ENCODE data around the gene FBRS. TPM values are rescaled to one million over a fixed set of nuclear protein-coding genes. Genes with fewer than 3 reads are reported as not detected.

FBRS gene
- total RNA-seq, 1 donor from 2014 or later: 75.0 TPM

DNA sequence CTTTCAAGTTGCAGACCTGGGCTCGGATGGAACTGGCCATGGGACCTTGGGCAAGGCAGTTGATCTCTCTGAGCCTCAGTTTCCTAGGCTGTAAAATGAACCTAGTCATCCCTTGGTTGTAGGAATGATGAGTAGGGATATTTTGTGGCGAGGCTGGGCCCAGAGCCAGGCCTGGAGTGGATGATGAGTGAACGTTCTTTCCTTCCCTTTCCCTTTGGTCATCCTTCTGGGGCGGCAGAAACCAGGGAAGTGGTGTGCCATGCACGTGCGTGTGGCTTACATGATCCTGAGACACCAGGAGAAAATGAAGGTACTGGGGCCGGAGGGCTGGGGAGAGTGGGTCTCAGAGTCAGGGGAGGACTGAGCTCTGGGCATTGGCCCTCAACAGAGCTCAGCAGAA, 8.4 kb downstream of the FBRS start:
- peaks cover 43% of the 10 kb centered on the region for H3K36me3 ChIP-seq (ENCODE audit: insufficient read depth, low read length)
- peaks cover 9% of the 10 kb centered on the region for H3K4me1 ChIP-seq (ENCODE audit: insufficient read depth, low read length)
- H3K4me3 ChIP-seq (ENCODE audit: insufficient read depth, low read depth, low read length): no peak overlapping the region
- Mint-ChIP-seq H3K36me3 (ENCODE audit: low read depth, unreplicated experiment) (peaks cover 27% of the 10 kb centered on the region), H3K27me3 (ENCODE audit: low read depth, unreplicated experiment) (no peaks in the 10 kb centered on the region), H3K4me1 (ENCODE audit: low read depth, unreplicated experiment) (peaks cover 14% of the 10 kb centered on the region), H3K4me3 (ENCODE audit: unreplicated experiment) (no peak overlapping the region), H3K27ac (ENCODE audit: unreplicated experiment) (peak overlapping the region; percentile 26), H3K9me3 (ENCODE audit: unreplicated experiment) (no peaks in the 10 kb centered on the region)
- no peak overlapping the region for H3K27ac ChIP-seq (ENCODE audit: low read depth, low read length)
- peaks cover 76% of the 10 kb centered on the region for H4K20me1 ChIP-seq (ENCODE audit: insufficient read depth, low read length)
- H3K9me3 ChIP-seq (ENCODE audit: insufficient read depth, low read depth, low read length): no peaks in the 10 kb centered on the region
- H3K79me2 ChIP-seq (ENCODE audit: insufficient read depth, low read length): peaks cover 54% of the 10 kb centered on the region
- TF ChIP-seq EZH2 (IDR thresholded peaks at IDR 0.05; ENCODE audit: insufficient read depth, low read length): no peak
- TF ChIP-seq, protein P1, sequence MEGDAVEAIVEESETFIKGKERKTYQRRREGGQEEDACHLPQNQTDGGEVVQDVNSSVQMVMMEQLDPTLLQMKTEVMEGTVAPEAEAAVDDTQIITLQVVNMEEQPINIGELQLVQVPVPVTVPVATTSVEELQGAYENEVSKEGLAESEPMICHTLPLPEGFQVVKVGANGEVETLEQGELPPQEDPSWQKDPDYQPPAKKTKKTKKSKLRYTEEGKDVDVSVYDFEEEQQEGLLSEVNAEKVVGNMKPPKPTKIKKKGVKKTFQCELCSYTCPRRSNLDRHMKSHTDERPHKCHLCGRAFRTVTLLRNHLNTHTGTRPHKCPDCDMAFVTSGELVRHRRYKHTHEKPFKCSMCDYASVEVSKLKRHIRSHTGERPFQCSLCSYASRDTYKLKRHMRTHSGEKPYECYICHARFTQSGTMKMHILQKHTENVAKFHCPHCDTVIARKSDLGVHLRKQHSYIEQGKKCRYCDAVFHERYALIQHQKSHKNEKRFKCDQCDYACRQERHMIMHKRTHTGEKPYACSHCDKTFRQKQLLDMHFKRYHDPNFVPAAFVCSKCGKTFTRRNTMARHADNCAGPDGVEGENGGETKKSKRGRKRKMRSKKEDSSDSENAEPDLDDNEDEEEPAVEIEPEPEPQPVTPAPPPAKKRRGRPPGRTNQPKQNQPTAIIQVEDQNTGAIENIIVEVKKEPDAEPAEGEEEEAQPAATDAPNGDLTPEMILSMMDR (IDR thresholded peaks at IDR 0.05; ENCODE audit: insufficient read depth, low read depth, low read length): no peak
- H3K4me2 ChIP-seq (ENCODE audit: low read length): no peak overlapping the region
- no peaks in the 10 kb centered on the region for H3K27me3 ChIP-seq (ENCODE audit: insufficient read depth, low read length)
- FAIRE-seq (no peak), DNase-seq (ENCODE audit: low read depth) (peak; percentile 34)
- H3K9ac ChIP-seq (ENCODE audit: low read length): no peak overlapping the region
- H2AFZ ChIP-seq (ENCODE audit: low read depth, low read length): no peak overlapping the region

- H3K27ac Mint-ChIP-seq (ENCODE audit: unreplicated experiment): no peak overlapping the region
- peaks cover 8% of the 10 kb centered on the region for H3K4me1 Mint-ChIP-seq (ENCODE audit: low read depth, unreplicated experiment)
- peaks cover 28% of the 10 kb centered on the region for H3K36me3 Mint-ChIP-seq (ENCODE audit: low read depth, unreplicated experiment)
- Histone ChIP-seq H3K36me3 (ENCODE audit: insufficient read depth, low read length) (peaks cover 40% of the 10 kb centered on the region), H3K9ac (ENCODE audit: low read length) (no peak overlapping the region), H3K27ac (ENCODE audit: low read depth, low read length) (no peak overlapping the region), H3K4me2 (ENCODE audit: low read length) (no peak overlapping the region), H3K79me2 (ENCODE audit: insufficient read depth, low read length) (peaks cover 47% of the 10 kb centered on the region), H3K4me3 (ENCODE audit: insufficient read depth, low read depth, low read length) (no peak overlapping the region), H3K9me3 (ENCODE audit: insufficient read depth, low read depth, low read length) (no peaks in the 10 kb centered on the region), H3K4me1 (ENCODE audit: insufficient read depth, low read length) (peaks cover 8% of the 10 kb centered on the region), H4K20me1 (ENCODE audit: insufficient read depth, low read length) (peaks cover 69% of the 10 kb centered on the region), H2AFZ (ENCODE audit: low read depth, low read length) (no peak overlapping the region), H3K27me3 (ENCODE audit: insufficient read depth, low read length) (no peaks in the 10 kb centered on the region)
- FAIRE-seq (no peak), DNase-seq (ENCODE audit: low read depth) (no peak)
- H3K4me3 Mint-ChIP-seq (ENCODE audit: unreplicated experiment): no peak overlapping the region
- H3K27me3 Mint-ChIP-seq (ENCODE audit: low read depth, unreplicated experiment): no peaks in the 10 kb centered on the region
- TF ChIP-seq, protein P1 (IDR thresholded peaks at IDR 0.05; ENCODE audit: insufficient read depth, low read depth, low read length): no peak
- no peak for TF ChIP-seq EZH2 (IDR thresholded peaks at IDR 0.05; ENCODE audit: insufficient read depth, low read length)
- H3K9me3 Mint-ChIP-seq (ENCODE audit: unreplicated experiment): no peaks in the 10 kb centered on the region
Measured at GRCh38 chr16:30667361-30667905, 9.2 kb downstream of the FBRS start.

DNA sequence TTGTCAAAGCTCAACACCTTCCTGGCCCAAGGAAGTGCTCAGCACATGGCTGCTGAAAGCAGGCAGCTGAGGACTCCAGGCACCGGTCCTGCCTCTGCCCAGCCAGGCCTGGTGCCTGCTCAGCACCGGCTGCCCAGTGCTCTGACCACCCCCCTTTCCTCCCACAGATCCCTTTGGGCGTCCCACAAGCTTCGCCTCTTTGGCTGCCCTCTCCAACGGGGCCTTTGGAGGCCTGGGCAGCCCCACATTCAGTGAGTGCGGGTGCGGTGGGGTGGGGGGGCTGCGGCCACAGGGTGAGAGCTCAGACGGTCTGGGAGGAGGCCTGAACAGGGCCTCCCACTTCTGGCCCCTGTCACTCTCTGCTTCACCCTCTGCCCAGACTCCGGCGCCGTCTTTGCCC, 10.2 kb downstream of the FBRS start:
- Histone ChIP-seq H3K4me2 (ENCODE audit: low read length) (no peak overlapping the region), H4K20me1 (ENCODE audit: insufficient read depth, low read length) (peaks cover 59% of the 10 kb centered on the region), H3K4me3 (ENCODE audit: insufficient read depth, low read depth, low read length) (no peak overlapping the region), H3K79me2 (ENCODE audit: insufficient read depth, low read length) (peaks cover 37% of the 10 kb centered on the region), H3K27ac (ENCODE audit: low read depth, low read length) (no peak overlapping the region), H3K9ac (ENCODE audit: low read length) (no peak overlapping the region), H3K4me1 (ENCODE audit: insufficient read depth, low read length) (peaks cover 8% of the 10 kb centered on the region), H3K27me3 (ENCODE audit: insufficient read depth, low read length) (no peaks in the 10 kb centered on the region), H3K36me3 (ENCODE audit: insufficient read depth, low read length) (peaks cover 32% of the 10 kb centered on the region), H2AFZ (ENCODE audit: low read depth, low read length) (no peak overlapping the region), H3K9me3 (ENCODE audit: insufficient read depth, low read depth, low read length) (no peaks in the 10 kb centered on the region)
- H3K4me1 Mint-ChIP-seq (ENCODE audit: low read depth, unreplicated experiment): peaks cover 4% of the 10 kb centered on the region
- FAIRE-seq (no peak), DNase-seq (ENCODE audit: low read depth) (no peak)
- no peak overlapping the region for H3K4me3 Mint-ChIP-seq (ENCODE audit: unreplicated experiment)
- no peaks in the 10 kb centered on the region for H3K9me3 Mint-ChIP-seq (ENCODE audit: unreplicated experiment)
- TF ChIP-seq, protein P1 (IDR thresholded peaks at IDR 0.05; ENCODE audit: insufficient read depth, low read depth, low read length): no peak
- no peak for TF ChIP-seq EZH2 (IDR thresholded peaks at IDR 0.05; ENCODE audit: insufficient read depth, low read length)
- H3K36me3 Mint-ChIP-seq (ENCODE audit: low read depth, unreplicated experiment): peaks cover 25% of the 10 kb centered on the region
- H3K27ac Mint-ChIP-seq (ENCODE audit: unreplicated experiment): no peak overlapping the region
- H3K27me3 Mint-ChIP-seq (ENCODE audit: low read depth, unreplicated experiment): peaks cover under 1% of the 10 kb centered on the region

All from astrocyte (in vitro differentiated cells and primary cell).